ENCODE results near the gene GNB5. TPM values are rescaled to one million over a fixed set of nuclear protein-coding genes. Genes with fewer than 3 reads are reported as not detected.

The GNB5 gene
- total and polyA plus RNA-seq, 10 donors: 18.6 to 43.2 (median 30.3) TPM

GRCh38 chr15:52134502-52135144 is 56.6 kb downstream of the GNB5 start:
- no peak for TF ChIP-seq CTCF (IDR thresholded peaks at IDR 0.05 in 8 of 11, conservative IDR thresholded peaks at IDR 0.05 in 3 of 11)
- no peak for TF ChIP-seq POLR2A (IDR thresholded peaks at IDR 0.05)
- TF ChIP-seq POLR2AphosphoS5 (IDR thresholded peaks at IDR 0.05): no peak
- H3K36me3 ChIP-seq: peaks cover 0 to 78% (median 10%) of the 10 kb centered on the region in 6 donors
- intact Hi-C loops (cut with DNase I; ENCODE audit: low total_unique reads): no loop called here
- H3K4me3 ChIP-seq: no peak overlapping the region
- WGBS, 5 donors: 90 to 95% (median 91%) methylated on average over 5 of the region's 5 CpGs
- H3K9me3 ChIP-seq: no peaks in the 10 kb centered on the region
- H3K27me3 ChIP-seq (replicated peaks in 1 of 7): no peaks in the 10 kb centered on the region
- H3K4me1 ChIP-seq: peaks cover 2 to 39% (median 25%) of the 10 kb centered on the region in 6 donors
- no peak overlapping the region for H3K27ac ChIP-seq
- no peak for DNase-seq

- TF ChIP-seq POLR2A (IDR thresholded peaks at IDR 0.05): no peak
- no peak for TF ChIP-seq CTCF (IDR thresholded peaks at IDR 0.05 in 8 of 11, conservative IDR thresholded peaks at IDR 0.05 in 3 of 11)
- TF ChIP-seq POLR2AphosphoS5 (IDR thresholded peaks at IDR 0.05): no peak
- H3K4me1 ChIP-seq: peaks cover 2 to 35% (median 25%) of the 10 kb centered on the region in 6 donors
- no peak overlapping the region for H3K27ac ChIP-seq
- no peaks in the 10 kb centered on the region for H3K9me3 ChIP-seq
- intact Hi-C loops (cut with DNase I; ENCODE audit: low total_unique reads): no loop called here
- H3K4me3 ChIP-seq: no peak overlapping the region
- 83 to 89% (median 85%) methylated on average over 10 of the region's 10 CpGs for WGBS, 5 donors
- H3K27me3 ChIP-seq (replicated peaks in 1 of 7): no peaks in the 10 kb centered on the region
- DNase-seq: no peak
- peaks cover 0 to 77% (median 10%) of the 10 kb centered on the region in 6 donors for H3K36me3 ChIP-seq
Observed at GRCh38 chr15:52133510-52134220, 57.5 kb downstream of the GNB5 start.

DNA sequence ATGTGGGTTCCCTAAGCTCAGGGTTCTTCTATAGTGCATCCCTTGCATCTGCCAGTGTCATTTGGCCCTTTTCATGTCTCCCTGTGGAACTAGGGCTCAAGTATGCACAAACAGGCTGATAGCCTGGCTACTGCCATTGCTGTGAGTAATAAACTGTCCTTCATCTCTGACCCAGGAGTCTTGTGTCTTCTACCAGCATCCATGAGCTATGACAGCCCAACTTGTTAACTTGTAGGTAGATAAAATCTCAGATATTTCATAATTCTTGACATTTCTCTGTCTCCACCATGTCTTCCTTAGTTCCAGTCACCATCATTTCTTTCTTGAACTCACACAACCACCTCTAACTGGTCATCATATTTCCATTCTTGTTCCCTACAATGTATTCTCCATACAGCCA is 59.1 kb downstream of the GNB5 start:
- intact Hi-C loops (cut with DNase I; ENCODE audit: low total_unique reads): no loop called here
- no peaks in the 10 kb centered on the region for H3K27me3 ChIP-seq (replicated peaks in 1 of 7)
- no peak for DNase-seq
- peaks cover 2 to 21% (median 16%) of the 10 kb centered on the region in 6 donors for H3K4me1 ChIP-seq
- TF ChIP-seq POLR2A (IDR thresholded peaks at IDR 0.05) (no peak), POLR2AphosphoS5 (IDR thresholded peaks at IDR 0.05) (no peak), CTCF (IDR thresholded peaks at IDR 0.05 in 8 of 11, conservative IDR thresholded peaks at IDR 0.05 in 3 of 11) (no peak)
- no peaks in the 10 kb centered on the region for H3K9me3 ChIP-seq
- no peak overlapping the region for H3K4me3 ChIP-seq
- H3K27ac ChIP-seq: no peak overlapping the region
- peaks cover 0 to 79% (median 10%) of the 10 kb centered on the region in 6 donors for H3K36me3 ChIP-seq

DNA sequence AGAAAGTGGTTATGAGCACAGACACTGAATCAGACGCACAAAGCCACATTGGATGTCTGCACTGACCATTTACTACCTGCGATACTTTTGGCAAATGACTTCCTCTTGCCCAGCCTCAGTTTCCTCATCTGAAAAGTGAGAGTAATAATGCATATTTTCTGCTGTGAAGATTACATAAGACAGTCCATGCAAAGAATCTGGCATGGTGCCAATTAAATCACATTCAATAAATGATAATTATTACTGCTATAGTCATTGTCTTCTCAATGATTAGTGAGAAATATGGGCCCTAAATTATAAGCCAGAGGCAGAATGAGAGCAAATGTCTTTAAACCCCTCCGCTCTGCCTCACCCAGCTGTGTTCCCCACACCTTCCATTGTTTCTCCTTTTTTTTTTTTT is 62.6 kb downstream of the GNB5 start:
- 93 to 100% (median 96%) methylated on average over 3 of the region's 3 CpGs for WGBS, 5 donors
- intact Hi-C loops (cut with DNase I; ENCODE audit: low total_unique reads): no loop called here
- no peaks in the 10 kb centered on the region for H3K9me3 ChIP-seq
- no peak overlapping the region for H3K4me3 ChIP-seq
- H3K27ac ChIP-seq: no peak overlapping the region
- TF ChIP-seq POLR2AphosphoS5 (IDR thresholded peaks at IDR 0.05) (no peak), POLR2A (IDR thresholded peaks at IDR 0.05) (no peak), CTCF (IDR thresholded peaks at IDR 0.05 in 8 of 11, conservative IDR thresholded peaks at IDR 0.05 in 3 of 11) (no peak)
- H3K27me3 ChIP-seq (replicated peaks in 1 of 7): no peaks in the 10 kb centered on the region
- no peaks in the 10 kb centered on the region for H3K4me1 ChIP-seq
- peaks cover 0 to 89% (median 8%) of the 10 kb centered on the region in 6 donors for H3K36me3 ChIP-seq
- DNase-seq: no peak
